ENCODE data around the gene GIPC1. TPM values are rescaled to one million over a fixed set of nuclear protein-coding genes. Genes with fewer than 3 reads are reported as not detected.

GIPC1 gene
- total and polyA plus RNA-seq, 9 of the 15 experiments (the other 6 are each of a cell fraction or from before 2014, with no cell fraction given) = 0.49 to 54.7 (median 24.8) TPM

GRCh38 chr19:14496029-14496833 lies at the start of gene GIPC1 (continued):
- TF ChIP-seq SAP30 (IDR thresholded peaks at IDR 0.05; ENCODE audit: borderline replicate concordance, insufficient read depth, low read depth, low read length, poor library complexity, severe bottlenecking) = peak; percentile 74
- no peak for TF ChIP-seq ETS2 (tag; IDR thresholded peaks at IDR 0.05; ENCODE audit: borderline replicate concordance, poor library complexity, severe bottlenecking)
- TF ChIP-seq CREB3L1 (IDR thresholded peaks at IDR 0.05; ENCODE audit: borderline replicate concordance, low read depth) = peak; percentile 68; the same call in 1 of the 2 replicates
- TF ChIP-seq RBFOX2 (IDR thresholded peaks at IDR 0.05; ENCODE audit: low read depth, low read length) = peak; percentile 73
- peak; percentile 99 for TF ChIP-seq ZBTB5 (IDR thresholded peaks at IDR 0.05)
- TF ChIP-seq TCFL5 (CRISPR knock-in tag; conservative IDR thresholded peaks at IDR 0.05) = no peak
- peak; percentile 79 for TF ChIP-seq GABPB1 (CRISPR knock-in tag; IDR thresholded peaks at IDR 0.05)
- TF ChIP-seq RNF2 (IDR thresholded peaks at IDR 0.05) = 0 out of 2 replicates have a peak, but pooled peaks have one; percentile 44
- no peak for TF ChIP-seq ZKSCAN8 (CRISPR knock-in tag; IDR thresholded peaks at IDR 0.05)
- peak; percentile 93 for TF ChIP-seq MAX (CRISPR knock-in tag; IDR thresholded peaks at IDR 0.05)
- TF ChIP-seq U2AF1 (optimal IDR thresholded peaks at IDR 0.05; ENCODE audit: low read depth, low read length) = peak; percentile 24
- peak; percentile 61; the same call in 1 of the 2 replicates for TF ChIP-seq HDAC2 (IDR thresholded peaks at IDR 0.05)
- no peak; the same call in 1 of the 2 replicates for TF ChIP-seq ZNF431 (CRISPR knock-in tag; IDR thresholded peaks at IDR 0.05)
- TF ChIP-seq NEUROD1 (IDR thresholded peaks at IDR 0.05; ENCODE audit: borderline replicate concordance, low read depth, low read length, partially characterized antibody) = peak; percentile 72
- TF ChIP-seq ZNF253 (CRISPR knock-in tag; conservative IDR thresholded peaks at IDR 0.05) = no peak
- TF ChIP-seq AFF4 (CRISPR knock-in tag; IDR thresholded peaks at IDR 0.05) = 0 out of 2 replicates have a peak, but pooled peaks have one; percentile 21
- TF ChIP-seq ZFX (CRISPR knock-in tag; IDR thresholded peaks at IDR 0.05) = peak; percentile 46

All from K562 (cell line).